CD8-positive, alpha-beta memory T cell (primary cell): ENCODE results near the gene STIM1. TPM values are rescaled to one million over a fixed set of nuclear protein-coding genes. Genes with fewer than 3 reads are reported as not detected.
"Not testable (repeated sequence)": the region's sequence is repeated elsewhere in the genome, so short reads cannot be mapped to it uniquely, and the experiment has no call there.

Experiments
- CTCF ChIA-PET: fragments of 350-600 bp; sonication (Branson Sonifier 250); formaldehyde crosslinking; loops from one replicate; lab custom pipeline; 2021; ENCODE audit warnings: antibody characterized with exemption; lab: Charles Lee
- POLR2A ChIA-PET: fragments of 350-600 bp; sonication (Branson Sonifier 250); formaldehyde crosslinking; loops from one replicate; lab custom pipeline; 2021; ENCODE audit warnings: antibody characterized with exemption; lab: Charles Lee
- DNase-seq, 5 donors: peaks; one replicate each; pipeline versions ENCODE4 v3.0.0 to v3.0.0-alpha.2; 2020 to 2022; ENCODE audit warnings: mixed read lengths in 1 of 5
- H3K27ac ChIP-seq: one replicate; pipeline ENCODE4 v1.7.0; 2013; ENCODE audit warnings: low read depth, mild to moderate bottlenecking, low read length, moderate library complexity
- H3K27me3 ChIP-seq: 2 replicates; pipeline ENCODE4 v1.7.0; 2013; ENCODE audit warnings: low read length, mild to moderate bottlenecking; ENCODE audit not compliant: insufficient read depth, poor library complexity, severe bottlenecking
- H3K36me3 ChIP-seq: 2 replicates; pipeline ENCODE4 v1.7.0; 2013; ENCODE audit warnings: mild to moderate bottlenecking, low read length, moderate library complexity; ENCODE audit not compliant: insufficient read depth
- H3K4me1 ChIP-seq: 2 replicates; pipeline ENCODE4 v1.7.0; 2013; ENCODE audit warnings: mild to moderate bottlenecking, low read length, moderate library complexity; ENCODE audit not compliant: insufficient read depth
- H3K4me3 ChIP-seq: 2 replicates; pipeline ENCODE4 v1.7.0; 2013; ENCODE audit warnings: mild to moderate bottlenecking, low read length
- H3K9me3 ChIP-seq: 2 replicates; pipeline ENCODE4 v1.7.0; 2013; ENCODE audit warnings: mild to moderate bottlenecking, low read length
- H3K27ac Mint-ChIP-seq, 8 donors: one replicate each; pipeline ENCODE4 v1.8.0; 2020 to 2021; ENCODE audit warnings: mixed read lengths in 8 of 8, mild to moderate bottlenecking in 6 of 8, inconsistent platforms in 3 of 8, moderate library complexity in 3 of 8
- H3K27me3 Mint-ChIP-seq, 2 donors: one replicate each; pipeline ENCODE4 v1.8.0; 2020 to 2021; ENCODE audit warnings: mixed read lengths in 2 of 2, mild to moderate bottlenecking in 1 of 2, moderate library complexity in 1 of 2
- H3K36me3 Mint-ChIP-seq, 3 donors: one replicate each; pipeline ENCODE4 v1.8.0; 2020 to 2021; ENCODE audit warnings: mixed read lengths in 3 of 3, inconsistent platforms in 1 of 3, mild to moderate bottlenecking in 1 of 3
- H3K4me1 Mint-ChIP-seq, 3 donors: one replicate each; pipeline ENCODE4 v1.8.0; 2020 to 2021; ENCODE audit warnings: mixed read lengths in 3 of 3, inconsistent platforms in 1 of 3, mild to moderate bottlenecking in 1 of 3
- H3K4me3 Mint-ChIP-seq, 7 donors: one replicate each; pipeline ENCODE4 v1.8.0; 2020 to 2021; ENCODE audit warnings: mixed read lengths in 7 of 7, mild to moderate bottlenecking in 6 of 7, moderate library complexity in 4 of 7, inconsistent platforms in 2 of 7
- H3K9me3 Mint-ChIP-seq, 5 donors: one replicate each; pipeline ENCODE4 v1.8.0; 2020 to 2022; ENCODE audit warnings: mixed read lengths in 5 of 5, mild to moderate bottlenecking in 3 of 5, moderate library complexity in 2 of 5, inconsistent platforms in 1 of 5
- polyA plus RNA-seq: library from polyadenylated mRNA; unstranded; fragments of 300-500 nt; fragmentation: Illumina TruSeq; gene quantifications from one replicate; pipeline ENCODE4 v1.2.3, GENCODE V29; 2021
- total RNA-seq, 2 experiments: library from RNA; stranded (reverse); gene quantifications; one replicate each; pipeline ENCODE4 v1.2.3, GENCODE V29; 2021

STIM1 gene
- total and polyA plus RNA-seq, 3 experiments from 2014 or later: 43.8 to 46.0 (median 45.6) TPM

DNA sequence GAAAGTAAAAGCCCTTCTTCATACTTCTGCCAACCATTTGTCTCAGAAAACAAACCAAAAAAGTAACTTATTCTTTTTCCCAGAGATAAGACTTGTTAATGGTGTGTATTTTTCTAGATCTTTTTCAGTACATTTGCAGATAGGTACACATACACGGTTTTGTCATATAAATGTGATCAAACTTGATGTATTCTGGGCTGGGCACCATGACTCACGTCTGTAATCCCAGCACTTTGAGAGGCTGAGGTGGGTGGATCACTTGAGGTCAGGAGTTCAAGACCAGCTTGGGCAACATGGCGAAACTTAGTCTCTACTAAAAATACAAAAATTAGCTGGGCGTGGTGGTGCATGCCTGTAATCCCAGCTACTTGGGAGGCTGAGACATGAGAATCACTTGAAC, 274.8 kb downstream of the STIM1 start:
- peaks cover 17 to 81% (median 29%) of the 10 kb centered on the region in 3 donors for H3K36me3 Mint-ChIP-seq
- POLR2A ChIA-PET, DNase-seq, H3K27me3 Mint-ChIP-seq, H3K27ac Mint-ChIP-seq, H3K4me1 Mint-ChIP-seq, H3K4me1 ChIP-seq, CTCF ChIA-PET, H3K27ac ChIP-seq, H3K27me3 ChIP-seq, H3K9me3 Mint-ChIP-seq, H3K4me3 ChIP-seq, H3K4me3 Mint-ChIP-seq, H3K9me3 ChIP-seq: not testable (repeated sequence)
- peaks cover 21% of the 10 kb centered on the region for H3K36me3 ChIP-seq

GRCh38 chr11:4134806-4135205, 279.3 kb downstream of the STIM1 start:
- Mint-ChIP-seq H3K27me3 (no peaks in the 10 kb centered on the region), H3K4me3 (no peak overlapping the region), H3K36me3 (peaks cover 35 to 75% (median 36%) of the 10 kb centered on the region in 3 donors), H3K9me3 (peaks cover 9 to 15% (median 10%) of the 10 kb centered on the region in 5 donors), H3K27ac (peak overlapping the region in 4 of 8 donors; percentile 35 to 63 (median 46)), H3K4me1 (peaks cover 0 to 9% (median 5%) of the 10 kb centered on the region in 3 donors)
- H3K36me3 ChIP-seq: peaks cover 7% of the 10 kb centered on the region
- no peaks in the 10 kb centered on the region for H3K4me1 ChIP-seq
- no peak for DNase-seq
- H3K9me3 ChIP-seq: no peaks in the 10 kb centered on the region
- no peak overlapping the region for H3K27ac ChIP-seq
- H3K4me3 ChIP-seq: no peak overlapping the region
- H3K27me3 ChIP-seq: no peaks in the 10 kb centered on the region
- POLR2A ChIA-PET: no interaction called here
- CTCF ChIA-PET: no interaction called here

- CTCF ChIA-PET: no interaction called here
- no peaks in the 10 kb centered on the region for H3K27me3 ChIP-seq
- H3K4me1 ChIP-seq: no peaks in the 10 kb centered on the region
- Mint-ChIP-seq H3K27me3 (no peaks in the 10 kb centered on the region), H3K4me3 (no peak overlapping the region), H3K36me3 (peaks cover 50 to 76% (median 61%) of the 10 kb centered on the region in 3 donors), H3K27ac (no peak overlapping the region), H3K9me3 (peaks cover 17 to 26% (median 21%) of the 10 kb centered on the region in 5 donors), H3K4me1 (peaks cover 0 to 9% (median 5%) of the 10 kb centered on the region in 3 donors)
- H3K27ac ChIP-seq: no peak overlapping the region
- POLR2A ChIA-PET: no interaction called here
- no peak for DNase-seq
- no peaks in the 10 kb centered on the region for H3K36me3 ChIP-seq
- no peaks in the 10 kb centered on the region for H3K9me3 ChIP-seq
- H3K4me3 ChIP-seq: no peak overlapping the region
Observed at GRCh38 chr11:4138497-4138896, 283.0 kb downstream of the STIM1 start.

DNA sequence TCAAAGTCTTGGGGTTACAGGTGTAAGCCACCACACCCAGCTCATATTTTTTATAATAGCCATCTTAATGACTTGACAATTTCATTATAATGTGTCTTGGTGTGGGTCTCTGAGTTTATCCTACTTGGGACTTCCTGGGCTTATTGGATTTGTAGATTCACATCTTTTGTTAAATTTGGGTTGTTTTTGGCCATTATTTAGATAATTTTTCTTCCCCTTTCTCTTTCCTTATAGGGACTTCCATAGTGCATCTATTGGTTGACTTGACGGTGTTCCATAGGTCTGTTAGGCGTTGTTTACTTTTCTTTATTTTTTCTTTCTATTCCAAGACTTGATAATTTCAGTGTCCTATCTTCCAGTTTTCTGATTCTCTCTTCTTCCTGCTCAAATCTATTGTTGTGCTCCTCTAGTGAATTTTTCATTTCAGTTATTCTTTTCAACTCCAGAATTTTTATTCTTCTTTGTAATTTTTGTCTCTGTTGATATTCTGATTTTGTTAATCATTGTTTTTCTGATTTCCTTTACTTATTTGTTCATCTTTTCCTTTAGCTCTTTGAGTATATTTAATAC, 284.7 kb downstream of the STIM1 start:
- Mint-ChIP-seq H3K4me3 (no peak overlapping the region), H3K36me3 (peaks cover 43 to 63% (median 54%) of the 10 kb centered on the region in 3 donors), H3K4me1 (no peaks in the 10 kb centered on the region), H3K9me3 (peaks cover 17 to 26% (median 21%) of the 10 kb centered on the region in 5 donors), H3K27ac (no peak overlapping the region), H3K27me3 (no peaks in the 10 kb centered on the region)
- Histone ChIP-seq H3K36me3 (no peaks in the 10 kb centered on the region), H3K4me3 (no peak overlapping the region), H3K9me3 (no peaks in the 10 kb centered on the region), H3K27ac (no peak overlapping the region), H3K27me3 (no peaks in the 10 kb centered on the region), H3K4me1 (no peaks in the 10 kb centered on the region)
- CTCF ChIA-PET: no interaction called here
- no peak for DNase-seq
- POLR2A ChIA-PET: interaction anchor here (0.7 kb wide), 1 partner anchor 303 kb away, joined by 3 read pairs; no protein-coding TSS in a partner anchor

Other genes starting within 250 kb of the STIM1 start
- not detected for gene ART5, start 213.7 kb upstream of the STIM1 start, total RNA-seq
- gene ART5, start 213.7 kb upstream of the STIM1 start, polyA plus RNA-seq: not detected
- not detected for gene ART1, start 210.5 kb upstream of the STIM1 start, total RNA-seq
- gene ART1, start 210.5 kb upstream of the STIM1 start, polyA plus RNA-seq: not detected
- gene CHRNA10, start 184.3 kb upstream of the STIM1 start, total RNA-seq: 1 to 10 TPM; 1.1 to 1.6 TPM
- 0.10 TPM for gene CHRNA10, start 184.3 kb upstream of the STIM1 start, polyA plus RNA-seq
- 100 to 1,000 TPM; 101 to 105 TPM for gene NUP98, start 58.1 kb upstream of the STIM1 start, total RNA-seq
- 49.0 TPM for gene NUP98, start 58.1 kb upstream of the STIM1 start, polyA plus RNA-seq
- 10 to 100 TPM; 38.9 to 40.2 TPM for gene PGAP2, start 47.1 kb upstream of the STIM1 start, total RNA-seq
- gene PGAP2, start 47.1 kb upstream of the STIM1 start, polyA plus RNA-seq: 16.1 TPM
- 100 to 1,000 TPM; 170 to 175 TPM for gene RHOG, start 14.7 kb upstream of the STIM1 start, total RNA-seq
- 229 TPM for gene RHOG, start 14.7 kb upstream of the STIM1 start, polyA plus RNA-seq
- gene RRM1, start 239.1 kb downstream of the STIM1 start, total RNA-seq: 100 to 1,000 TPM; 198 to 211 TPM
- gene RRM1, start 239.1 kb downstream of the STIM1 start, polyA plus RNA-seq: 34.1 TPM